ENCODE results near the gene PTN. TPM values are rescaled to one million over a fixed set of nuclear protein-coding genes. Genes with fewer than 3 reads are reported as not detected.

Gene PTN
- total RNA-seq, 1 donor from 2014 or later, result not detected

DNA sequence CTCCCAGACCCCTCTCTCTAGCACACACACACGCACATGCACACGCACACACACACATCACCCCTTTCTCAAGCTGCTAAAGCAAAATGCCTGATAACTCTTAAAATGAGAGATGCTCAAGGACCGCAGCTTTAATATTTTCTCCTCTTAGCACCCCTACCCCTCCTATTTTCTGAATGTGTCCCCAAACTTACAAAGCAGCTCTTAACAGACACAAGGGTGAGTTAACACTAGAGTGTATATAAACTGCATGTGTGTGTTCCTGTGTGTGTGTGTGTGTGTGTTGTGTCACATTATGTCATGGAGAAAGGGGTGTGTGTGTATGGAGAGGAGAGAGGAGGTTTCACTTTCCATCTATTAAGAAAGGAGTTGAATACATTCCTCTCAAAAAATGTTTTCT, 1.3 kb downstream of the PTN start:
- H3K27me3 Mint-ChIP-seq, result peaks cover 6% of the 10 kb centered on the region
- no peaks in the 10 kb centered on the region for H3K4me1 Mint-ChIP-seq
- H3K36me3 Mint-ChIP-seq (ENCODE audit: low read depth), result no peaks in the 10 kb centered on the region
- intact Hi-C loops (cut with micrococcal nuclease), result no loop called here
- H3K9me3 Mint-ChIP-seq, result no peaks in the 10 kb centered on the region
- no peak overlapping the region for H3K4me3 Mint-ChIP-seq
- no peak overlapping the region for H3K27ac Mint-ChIP-seq
- DNase-seq, result no peak

DNA sequence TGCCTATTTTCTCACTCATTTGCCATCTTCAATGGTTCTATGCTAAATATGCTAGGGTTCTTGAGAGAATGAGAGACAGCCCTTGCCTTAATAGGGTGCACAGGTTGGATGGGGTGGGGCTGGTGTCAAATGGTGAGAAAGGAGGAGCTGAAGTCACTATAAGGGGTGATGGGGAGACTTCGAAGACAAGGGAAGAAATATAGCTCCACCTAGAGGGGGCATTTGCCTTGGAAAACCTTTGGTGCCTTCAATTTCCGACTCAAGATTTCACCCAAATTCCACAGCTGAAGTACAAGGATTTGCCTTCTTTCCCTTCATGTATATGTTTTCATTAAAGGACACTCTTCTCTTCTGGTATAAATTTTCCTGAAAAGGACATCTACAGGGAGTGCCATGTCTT, 5.6 kb downstream of the PTN start:
- H3K4me3 Mint-ChIP-seq, result no peak overlapping the region
- H3K27ac Mint-ChIP-seq, result no peak overlapping the region
- H3K4me1 Mint-ChIP-seq, result no peaks in the 10 kb centered on the region
- H3K27me3 Mint-ChIP-seq, result peaks cover under 1% of the 10 kb centered on the region
- H3K36me3 Mint-ChIP-seq (ENCODE audit: low read depth), result no peaks in the 10 kb centered on the region
- no peak for DNase-seq
- H3K9me3 Mint-ChIP-seq, result no peaks in the 10 kb centered on the region
- intact Hi-C loops (cut with micrococcal nuclease), result no loop called here

DNA sequence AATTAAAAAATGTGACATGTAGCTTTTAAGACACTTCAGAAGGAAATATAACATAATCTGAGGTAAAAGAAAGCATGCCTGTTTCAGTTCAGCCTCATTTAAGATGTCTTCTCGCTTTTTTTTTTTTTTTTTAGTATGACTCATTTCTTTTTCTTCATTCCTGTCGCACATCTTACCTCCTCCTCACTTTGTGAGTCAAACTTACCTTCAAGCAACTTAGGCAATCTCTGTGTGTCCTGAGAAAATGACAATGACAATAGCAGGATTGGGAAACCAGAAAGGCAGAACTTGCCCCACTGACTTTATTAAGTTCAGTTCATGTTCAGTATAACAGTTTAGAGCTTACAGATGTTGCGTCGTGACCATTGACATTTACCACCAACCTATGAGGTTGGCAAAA, 7.7 kb downstream of the PTN start:
- H3K36me3 Mint-ChIP-seq (ENCODE audit: low read depth), result no peaks in the 10 kb centered on the region
- H3K4me1 Mint-ChIP-seq, result no peaks in the 10 kb centered on the region
- intact Hi-C loops (cut with micrococcal nuclease), result no loop called here
- no peak overlapping the region for H3K27ac Mint-ChIP-seq
- H3K4me3 Mint-ChIP-seq, result no peak overlapping the region
- H3K27me3 Mint-ChIP-seq, result no peaks in the 10 kb centered on the region
- H3K9me3 Mint-ChIP-seq, result no peaks in the 10 kb centered on the region
- no peak for DNase-seq

DNA sequence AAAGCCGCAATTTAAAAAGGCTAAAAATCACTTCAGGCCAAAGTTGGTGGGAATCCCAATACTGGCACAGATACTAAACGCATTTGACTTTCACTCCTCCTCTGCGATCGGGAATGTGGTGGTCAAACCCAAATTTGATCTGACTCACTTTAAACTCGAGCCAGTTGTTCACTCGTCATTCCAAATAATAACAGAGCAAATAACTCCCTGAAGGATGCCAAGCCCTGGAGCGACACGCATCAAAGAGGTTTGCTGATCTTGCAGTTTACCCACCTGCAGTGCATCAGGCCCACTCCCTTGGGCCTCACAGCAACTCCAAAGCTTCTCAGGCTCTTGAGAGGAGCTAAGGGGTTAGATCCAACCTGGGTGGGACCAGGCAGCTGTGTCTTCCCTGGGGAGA, 12.2 kb downstream of the PTN start:
- intact Hi-C loops (cut with micrococcal nuclease), result no loop called here
- H3K4me1 Mint-ChIP-seq, result no peaks in the 10 kb centered on the region
- no peak for DNase-seq
- H3K4me3 Mint-ChIP-seq, result no peak overlapping the region
- H3K27ac Mint-ChIP-seq, result no peak overlapping the region
- H3K9me3 Mint-ChIP-seq, result no peaks in the 10 kb centered on the region
- no peaks in the 10 kb centered on the region for H3K36me3 Mint-ChIP-seq (ENCODE audit: low read depth)
- H3K27me3 Mint-ChIP-seq, result no peaks in the 10 kb centered on the region

DNA sequence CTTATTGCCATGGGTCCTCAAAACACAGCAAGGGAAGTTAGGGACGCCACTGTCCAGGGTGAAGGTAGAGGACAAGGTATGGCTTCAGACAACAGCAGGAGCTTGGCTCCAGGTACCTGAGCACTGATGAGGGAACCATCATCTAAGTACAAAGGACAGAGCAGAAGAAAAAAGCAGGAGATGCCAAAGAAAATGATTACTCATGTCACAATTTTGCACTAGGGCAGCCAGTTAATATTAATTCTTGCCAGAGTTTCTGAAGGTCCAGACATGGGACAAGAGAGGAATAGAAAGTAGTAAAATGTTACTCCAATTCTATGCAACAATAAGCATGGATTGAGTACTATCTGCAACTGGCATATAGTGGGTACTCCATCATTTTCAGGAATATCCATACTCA, 14.1 kb downstream of the PTN start:
- Mint-ChIP-seq H3K27me3 (no peaks in the 10 kb centered on the region), H3K4me1 (no peaks in the 10 kb centered on the region), H3K9me3 (no peaks in the 10 kb centered on the region), H3K36me3 (ENCODE audit: low read depth) (no peaks in the 10 kb centered on the region), H3K4me3 (no peak overlapping the region), H3K27ac (no peak overlapping the region)
- intact Hi-C loops (cut with micrococcal nuclease), result no loop called here
- DNase-seq, result no peak

DNA sequence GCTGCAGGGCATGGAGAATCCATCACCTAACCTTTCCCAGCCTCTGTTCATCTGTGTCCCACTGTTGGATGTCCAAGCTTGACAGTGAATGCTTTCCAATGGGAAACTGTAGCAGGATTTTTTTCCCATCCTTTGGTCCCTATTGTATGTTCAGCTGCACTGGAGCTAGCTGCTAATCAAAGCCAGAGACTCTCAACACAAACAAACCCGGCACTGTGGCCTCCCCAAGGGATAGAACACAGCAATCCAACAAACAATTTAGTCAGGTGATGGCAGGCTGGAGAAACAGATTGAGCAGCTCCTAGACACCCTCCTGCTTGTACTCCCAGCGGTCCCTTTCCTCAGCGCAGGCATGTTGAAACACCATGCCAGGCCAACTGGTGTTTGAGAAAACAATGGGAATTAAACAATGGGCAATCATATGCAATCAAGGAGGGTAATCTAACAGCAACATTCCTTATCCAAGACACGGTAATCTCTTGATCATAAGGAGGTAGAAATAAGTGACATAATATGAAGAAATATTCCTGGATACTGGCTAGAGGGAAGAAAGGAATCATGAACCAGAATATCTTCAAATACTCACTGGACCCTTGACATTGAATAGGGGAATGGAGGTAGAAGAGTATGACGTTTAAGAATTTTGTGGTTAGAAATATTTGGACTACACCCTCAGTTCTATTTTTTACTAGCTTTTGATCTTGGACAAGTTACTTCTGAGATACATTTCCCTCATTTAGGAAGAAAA, 15.0 kb downstream of the PTN start:
- no peaks in the 10 kb centered on the region for H3K27me3 Mint-ChIP-seq

DNA sequence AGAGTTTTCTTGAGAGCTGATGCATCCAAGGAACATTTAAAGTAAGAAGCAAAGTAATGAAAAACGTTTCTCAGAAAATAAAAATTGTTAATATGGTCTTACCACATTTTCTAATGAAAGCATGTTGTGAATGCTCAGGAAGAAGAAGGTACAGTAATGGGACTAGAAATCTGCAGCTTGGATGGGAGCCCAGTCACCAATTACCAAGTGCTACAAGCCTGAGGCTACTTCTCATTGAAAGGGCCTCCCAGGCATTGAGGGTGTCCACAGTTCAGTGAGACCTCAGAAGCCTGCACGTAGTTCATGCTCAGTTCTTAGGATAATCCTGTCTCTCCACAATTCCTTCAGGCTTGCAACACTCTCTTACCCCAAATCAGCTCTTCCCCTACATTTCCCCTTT, 17.6 kb downstream of the PTN start:
- no peaks in the 10 kb centered on the region for H3K36me3 Mint-ChIP-seq (ENCODE audit: low read depth)
- H3K4me1 Mint-ChIP-seq, result no peaks in the 10 kb centered on the region
- no peak for DNase-seq
- H3K27ac Mint-ChIP-seq, result no peak overlapping the region
- no peaks in the 10 kb centered on the region for H3K27me3 Mint-ChIP-seq
- H3K4me3 Mint-ChIP-seq, result no peak overlapping the region
- H3K9me3 Mint-ChIP-seq, result no peaks in the 10 kb centered on the region
- intact Hi-C loops (cut with micrococcal nuclease), result no loop called here

More for the DNA sequence above, 15.0 kb downstream of the PTN start:
- intact Hi-C loops (cut with micrococcal nuclease), result no loop called here
- no peaks in the 10 kb centered on the region for H3K36me3 Mint-ChIP-seq (ENCODE audit: low read depth)
- H3K9me3 Mint-ChIP-seq, result no peaks in the 10 kb centered on the region
- no peaks in the 10 kb centered on the region for H3K4me1 Mint-ChIP-seq
- DNase-seq, result no peak
- no peak overlapping the region for H3K27ac Mint-ChIP-seq
- H3K4me3 Mint-ChIP-seq, result no peak overlapping the region

DNA sequence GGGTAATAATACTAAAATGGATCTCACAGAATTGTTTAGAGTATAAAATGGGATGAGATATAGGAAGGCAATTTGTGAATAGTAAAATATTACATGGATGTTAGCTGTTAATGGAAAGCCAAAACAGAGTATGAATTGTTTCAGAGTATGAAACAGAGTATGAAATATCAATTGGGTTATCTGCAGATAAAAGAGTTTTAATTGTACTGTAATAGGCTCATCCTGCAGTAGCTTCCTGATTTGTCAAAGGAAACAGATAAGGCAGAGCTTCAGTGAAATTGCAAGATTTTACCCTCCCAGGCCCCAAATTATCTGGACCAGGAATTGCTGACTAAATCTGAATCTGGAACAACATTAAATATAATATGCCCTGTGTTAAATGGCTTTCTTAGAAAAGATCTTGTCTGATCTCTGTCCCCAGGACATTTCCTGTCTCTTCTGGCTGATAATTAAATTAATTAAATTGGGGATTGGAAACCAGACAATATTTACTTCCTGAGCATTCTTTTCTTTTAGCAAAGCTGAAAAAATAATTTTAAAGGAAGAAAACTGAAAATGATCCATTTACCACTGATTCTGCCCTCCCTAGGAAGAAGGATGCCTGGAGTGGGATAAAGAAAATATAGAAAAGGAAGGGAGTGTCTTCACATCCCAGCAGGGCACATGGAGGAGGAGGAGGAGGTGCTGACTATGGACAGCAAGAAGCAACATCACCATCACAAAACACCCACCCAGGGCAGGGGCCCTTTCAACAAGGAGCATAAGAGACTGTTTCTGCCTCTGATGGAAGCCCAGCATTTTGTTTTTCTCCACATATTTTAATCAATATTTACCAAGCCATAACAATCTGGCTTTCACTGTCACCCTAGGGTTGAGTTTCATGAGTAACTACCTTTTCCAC, 18.5 kb downstream of the PTN start:
- H3K36me3 Mint-ChIP-seq (ENCODE audit: low read depth), result no peaks in the 10 kb centered on the region
- no peak overlapping the region for H3K4me3 Mint-ChIP-seq
- no peak for DNase-seq
- intact Hi-C loops (cut with micrococcal nuclease), result no loop called here
- no peaks in the 10 kb centered on the region for H3K4me1 Mint-ChIP-seq
- H3K9me3 Mint-ChIP-seq, result no peaks in the 10 kb centered on the region
- H3K27me3 Mint-ChIP-seq, result no peaks in the 10 kb centered on the region
- no peak overlapping the region for H3K27ac Mint-ChIP-seq

DNA sequence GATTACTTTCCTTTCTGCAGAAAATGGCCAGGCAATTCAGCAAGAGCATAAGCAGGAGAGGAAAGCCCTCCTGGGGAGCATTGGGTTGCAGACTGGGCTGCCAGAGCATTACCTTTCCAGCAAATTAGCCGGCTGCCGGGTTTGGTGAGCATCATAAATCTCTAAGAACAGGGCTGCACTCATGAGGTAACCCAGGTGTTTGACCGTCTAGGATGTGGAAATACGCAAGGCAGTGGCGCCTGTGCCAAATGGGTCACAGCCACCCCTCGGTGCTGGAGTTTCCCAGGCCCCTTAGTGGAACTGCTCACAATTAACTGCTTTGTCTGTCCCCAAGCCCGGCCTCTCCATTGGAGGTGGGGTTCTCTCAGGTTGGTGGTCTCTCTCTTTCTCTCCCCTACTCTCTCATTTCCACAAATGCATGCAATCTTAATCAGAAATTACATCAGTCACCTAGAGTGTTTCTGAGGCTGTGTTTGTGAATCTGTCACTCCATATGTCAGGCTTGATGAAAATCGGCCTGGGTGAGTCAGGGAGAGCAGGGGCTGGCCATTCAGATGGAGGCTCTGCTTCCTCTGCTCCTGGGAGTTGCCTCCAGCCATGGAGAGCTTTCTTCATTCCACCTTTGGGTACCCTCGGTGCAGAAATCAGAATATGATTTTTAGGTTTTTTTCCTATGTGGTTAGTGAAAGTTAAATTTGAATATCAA, 26.7 kb downstream of the PTN start:
- H3K27ac Mint-ChIP-seq, result no peak overlapping the region
- intact Hi-C loops (cut with micrococcal nuclease), result no loop called here

DNA sequence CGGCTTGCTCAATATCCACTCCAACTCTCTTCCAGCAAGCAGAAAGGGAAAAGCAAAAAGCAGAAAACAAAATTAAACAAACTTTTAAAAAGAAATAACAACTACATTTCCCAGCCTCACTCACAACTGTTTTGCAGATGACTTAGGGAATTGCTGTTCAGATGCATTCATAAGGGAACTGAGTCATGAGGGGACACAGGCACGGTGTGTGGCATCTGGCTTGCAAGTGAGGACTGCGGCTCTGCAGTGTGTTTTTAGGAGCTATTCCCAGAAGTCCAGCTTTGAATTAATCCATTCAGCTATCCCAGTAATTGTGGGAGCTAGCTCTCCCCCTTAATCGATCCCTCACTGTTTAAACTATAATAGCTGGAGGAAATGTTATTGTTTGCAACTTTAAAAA, 30.3 kb downstream of the PTN start:
- no peak for DNase-seq
- H3K27me3 Mint-ChIP-seq, result no peaks in the 10 kb centered on the region
- no peaks in the 10 kb centered on the region for H3K4me1 Mint-ChIP-seq
- no peak overlapping the region for H3K27ac Mint-ChIP-seq
- no peaks in the 10 kb centered on the region for H3K9me3 Mint-ChIP-seq
- H3K36me3 Mint-ChIP-seq (ENCODE audit: low read depth), result no peaks in the 10 kb centered on the region
- intact Hi-C loops (cut with micrococcal nuclease), result no loop called here
- no peak overlapping the region for H3K4me3 Mint-ChIP-seq

More for the DNA sequence above, 26.7 kb downstream of the PTN start:
- H3K9me3 Mint-ChIP-seq, result no peaks in the 10 kb centered on the region
- DNase-seq, result no peak
- H3K4me1 Mint-ChIP-seq, result no peaks in the 10 kb centered on the region
- no peak overlapping the region for H3K4me3 Mint-ChIP-seq
- H3K27me3 Mint-ChIP-seq, result no peaks in the 10 kb centered on the region
- no peaks in the 10 kb centered on the region for H3K36me3 Mint-ChIP-seq (ENCODE audit: low read depth)

DNA sequence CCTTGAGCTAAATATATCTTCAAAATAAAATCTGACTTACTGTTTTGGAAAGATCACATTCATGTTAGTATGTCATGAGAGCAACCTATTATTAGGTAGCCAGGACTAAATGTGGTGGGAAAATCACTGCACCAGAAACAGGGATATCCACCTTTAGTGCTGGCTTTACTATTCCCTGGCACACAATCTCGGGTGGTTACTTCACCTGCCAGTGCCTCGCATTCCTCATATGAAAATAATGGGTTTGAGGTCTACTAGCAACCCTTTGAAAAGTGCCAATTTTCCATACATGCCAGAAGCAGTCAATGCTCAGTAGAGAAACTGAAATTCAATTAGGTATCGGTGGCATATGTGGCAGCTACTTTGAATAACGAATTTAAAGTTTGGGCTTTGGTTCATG, 36.8 kb downstream of the PTN start:
- no peak overlapping the region for H3K4me3 Mint-ChIP-seq
- no peaks in the 10 kb centered on the region for H3K36me3 Mint-ChIP-seq (ENCODE audit: low read depth)
- no peaks in the 10 kb centered on the region for H3K9me3 Mint-ChIP-seq
- H3K27me3 Mint-ChIP-seq, result no peaks in the 10 kb centered on the region
- intact Hi-C loops (cut with micrococcal nuclease), result no loop called here
- H3K27ac Mint-ChIP-seq, result no peak overlapping the region
- H3K4me1 Mint-ChIP-seq, result no peaks in the 10 kb centered on the region
- no peak for DNase-seq

DNA sequence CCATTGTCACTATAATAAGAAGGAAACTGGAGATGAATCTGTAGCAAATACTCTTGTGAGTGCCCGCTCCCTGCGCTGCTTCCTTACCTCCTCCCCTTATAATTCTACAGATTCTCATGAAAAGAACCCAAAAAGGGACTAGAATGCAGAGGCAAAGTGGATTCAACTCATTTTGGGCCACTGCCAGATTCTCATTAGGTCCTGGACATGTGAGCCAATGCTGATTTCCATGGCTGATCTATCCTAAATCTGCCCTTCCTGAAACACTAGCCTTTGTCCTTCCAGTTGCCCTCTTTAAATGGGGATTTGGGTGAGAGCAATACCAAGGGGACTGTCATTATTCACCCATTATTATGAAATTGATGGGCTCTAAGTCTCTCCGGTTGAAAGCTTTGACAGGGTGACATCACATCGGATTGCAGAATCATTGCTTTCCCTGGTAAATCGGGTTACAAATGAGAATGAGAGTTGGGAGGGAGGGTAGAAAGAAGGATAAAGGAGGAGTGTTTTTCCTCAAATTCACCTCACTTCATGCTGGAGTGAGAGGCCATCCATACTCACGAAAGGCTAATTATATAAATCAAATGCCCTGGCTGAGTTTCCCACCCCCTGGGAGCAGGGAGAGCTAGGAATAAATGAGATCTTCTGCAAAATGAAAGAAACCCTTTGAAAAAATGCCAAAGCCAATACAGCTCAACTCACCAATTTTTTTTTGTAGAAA, 37.5 kb downstream of the PTN start:
- H3K4me1 Mint-ChIP-seq, result no peaks in the 10 kb centered on the region
- H3K4me3 Mint-ChIP-seq, result no peak overlapping the region

DNA sequence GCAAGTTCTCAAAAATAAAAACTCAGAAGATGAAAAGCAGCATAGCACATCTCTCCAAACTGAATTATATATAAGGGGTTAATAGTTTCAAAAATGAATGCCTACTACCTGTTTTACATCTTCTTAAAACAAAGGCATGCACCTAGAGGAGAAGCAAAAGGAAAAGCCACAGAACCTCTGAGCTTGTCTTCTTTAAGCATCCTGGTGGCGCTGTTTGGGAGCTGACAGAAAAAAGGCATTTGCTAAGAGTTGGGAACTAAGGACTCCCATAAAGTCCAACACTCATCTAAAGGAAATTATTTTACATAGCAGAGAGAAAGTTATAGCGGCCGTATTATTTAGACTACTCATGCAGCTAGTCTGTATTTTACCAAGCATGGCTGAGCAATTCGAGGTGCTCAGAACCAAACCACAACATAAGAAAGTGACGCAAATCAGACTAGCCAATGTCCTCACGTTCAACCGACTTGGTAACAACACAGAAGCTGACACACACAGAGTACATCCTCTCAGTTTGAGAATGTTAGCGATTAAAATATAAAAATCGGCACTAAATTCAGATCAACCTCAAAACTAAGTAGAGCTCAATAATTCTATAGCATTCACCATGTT, 38.8 kb downstream of the PTN start:
- no peaks in the 10 kb centered on the region for H3K27me3 Mint-ChIP-seq
- no peak overlapping the region for H3K27ac Mint-ChIP-seq
- no peaks in the 10 kb centered on the region for H3K9me3 Mint-ChIP-seq
- intact Hi-C loops (cut with micrococcal nuclease), result no loop called here
- H3K4me3 Mint-ChIP-seq, result no peak overlapping the region
- H3K4me1 Mint-ChIP-seq, result no peaks in the 10 kb centered on the region
- no peaks in the 10 kb centered on the region for H3K36me3 Mint-ChIP-seq (ENCODE audit: low read depth)
- no peak for DNase-seq

More for the DNA sequence above, 37.5 kb downstream of the PTN start:
- H3K9me3 Mint-ChIP-seq, result no peaks in the 10 kb centered on the region
- DNase-seq, result no peak
- no peak overlapping the region for H3K27ac Mint-ChIP-seq
- no peaks in the 10 kb centered on the region for H3K27me3 Mint-ChIP-seq
- H3K36me3 Mint-ChIP-seq (ENCODE audit: low read depth), result no peaks in the 10 kb centered on the region
- intact Hi-C loops (cut with micrococcal nuclease), result no loop called here

Data from activated CD4-positive, alpha-beta T cell treated with anti-CD3 and anti-CD28 coated beads, Interleukin-2, amount 10 ng/mL, durations not matched to agents 24 days and 14 days (primary cell).